Measurements from ENCODE around the gene FADS1. TPM values are rescaled to one million over a fixed set of nuclear protein-coding genes. Genes with fewer than 3 reads are reported as not detected.

FADS1 gene
- total RNA-seq, 4 donors from 2014 or later: 25.4 to 209 (median 62.5) TPM

- Histone ChIP-seq H3K27ac (peak overlapping the region; percentile 87 to 92 (median 90)), H3K4me3 (peak overlapping the region; percentile 64 to 88 (median 80)), H3K9me3 (no peaks in the 10 kb centered on the region), H3K27me3 (no peaks in the 10 kb centered on the region), H3K4me1 (peaks cover 0 to 11% of the 10 kb centered on the region in 2 donors), H3K36me3 (no peaks in the 10 kb centered on the region)
- no peak for TF ChIP-seq CTCF (IDR thresholded peaks at IDR 0.05 in 4 of 5, conservative IDR thresholded peaks at IDR 0.05 in 1 of 5)
- TF ChIP-seq POLR2A (IDR thresholded peaks at IDR 0.05): no peak
- in situ Hi-C loops (cut with MboI; ENCODE audit: low sequenced_read_pairs in 4 of 4): no loop called here
- DNase-seq (no peak), ATAC-seq (no peak)
- intact Hi-C loops (cut with DNase I; ENCODE audit: low total_unique reads): no loop called here
Measured at GRCh38 chr11:61814247-61814957, 2.4 kb downstream of the FADS1 start.

GRCh38 chr11:61812736-61813411 is 3.9 kb downstream of the FADS1 start:
- peaks cover 0 to 11% of the 10 kb centered on the region in 2 donors for H3K4me1 ChIP-seq
- intact Hi-C loops (cut with DNase I; ENCODE audit: low total_unique reads) (no loop called here), in situ Hi-C loops (cut with MboI; ENCODE audit: low sequenced_read_pairs in 4 of 4) (no loop called here)
- H3K27ac ChIP-seq: no peak overlapping the region
- H3K36me3 ChIP-seq: no peaks in the 10 kb centered on the region
- no peak for TF ChIP-seq POLR2A (IDR thresholded peaks at IDR 0.05)
- TF ChIP-seq CTCF (IDR thresholded peaks at IDR 0.05 in 4 of 5, conservative IDR thresholded peaks at IDR 0.05 in 1 of 5): no peak
- no peak for ATAC-seq
- no peak for DNase-seq
- H3K27me3 ChIP-seq: no peaks in the 10 kb centered on the region
- no peaks in the 10 kb centered on the region for H3K9me3 ChIP-seq
- no peak overlapping the region for H3K4me3 ChIP-seq

- intact Hi-C loops (cut with DNase I; ENCODE audit: low total_unique reads): no loop called here
- ATAC-seq (peak; percentile 28), DNase-seq (peak in 1 of 2 donors; percentile 64)
- no peak overlapping the region for H3K4me3 ChIP-seq
- H3K27ac ChIP-seq: peak overlapping the region in 2 of 4 donors; percentile 16 to 21
- no peaks in the 10 kb centered on the region for H3K27me3 ChIP-seq
- no peaks in the 10 kb centered on the region for H3K36me3 ChIP-seq
- in situ Hi-C loops (cut with MboI; ENCODE audit: low sequenced_read_pairs in 4 of 4): no loop called here
- H3K4me1 ChIP-seq: peaks cover 0 to 5% of the 10 kb centered on the region in 2 donors
- no peak for TF ChIP-seq POLR2A (IDR thresholded peaks at IDR 0.05)
- no peak for TF ChIP-seq CTCF (IDR thresholded peaks at IDR 0.05 in 4 of 5, conservative IDR thresholded peaks at IDR 0.05 in 1 of 5)
- H3K9me3 ChIP-seq: no peaks in the 10 kb centered on the region
Measured at GRCh38 chr11:61811831-61812230, 5.0 kb downstream of the FADS1 start.

- no peak for DNase-seq
- H3K4me1 ChIP-seq: peaks cover 0 to 5% of the 10 kb centered on the region in 2 donors
- H3K36me3 ChIP-seq: no peaks in the 10 kb centered on the region
- no peak for TF ChIP-seq POLR2A (IDR thresholded peaks at IDR 0.05)
- no peak for TF ChIP-seq CTCF (IDR thresholded peaks at IDR 0.05 in 4 of 5, conservative IDR thresholded peaks at IDR 0.05 in 1 of 5)
- no peak overlapping the region for H3K4me3 ChIP-seq
- H3K27ac ChIP-seq: no peak overlapping the region
- in situ Hi-C loops (cut with MboI; ENCODE audit: low sequenced_read_pairs in 4 of 4): no loop called here
- H3K27me3 ChIP-seq: no peaks in the 10 kb centered on the region
- H3K9me3 ChIP-seq: no peaks in the 10 kb centered on the region
- intact Hi-C loops (cut with DNase I; ENCODE audit: low total_unique reads): no loop called here
- no peak for ATAC-seq
Measured at GRCh38 chr11:61810671-61811175, 6.1 kb downstream of the FADS1 start.

Data from gastrocnemius medialis (tissue), 4 donors.